Measurements from ENCODE around the gene BICDL2.

BICDL2 gene

DNA sequence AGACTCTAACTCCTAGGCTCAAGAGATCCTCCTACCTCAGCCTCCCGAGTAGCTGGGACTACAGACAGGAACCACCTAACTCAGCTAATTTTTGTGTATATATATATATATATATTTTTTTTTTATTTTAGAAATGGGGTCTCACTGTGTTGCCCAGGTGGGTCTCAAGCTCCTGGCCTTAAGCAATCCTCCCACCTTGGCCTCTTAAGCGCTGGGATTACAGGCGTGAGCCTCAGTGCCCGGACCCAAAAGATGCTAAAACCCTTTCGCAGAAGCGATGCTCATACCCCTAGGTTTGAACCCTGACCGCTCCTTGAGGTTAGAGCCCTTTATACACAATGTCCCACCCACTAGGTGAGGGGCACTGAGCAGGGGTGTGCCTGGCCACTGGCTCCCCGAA lies 26.2 kb downstream of the BICDL2 start:
- no peak for DNase-seq (ENCODE audit: low read depth, low spot score)

DNA sequence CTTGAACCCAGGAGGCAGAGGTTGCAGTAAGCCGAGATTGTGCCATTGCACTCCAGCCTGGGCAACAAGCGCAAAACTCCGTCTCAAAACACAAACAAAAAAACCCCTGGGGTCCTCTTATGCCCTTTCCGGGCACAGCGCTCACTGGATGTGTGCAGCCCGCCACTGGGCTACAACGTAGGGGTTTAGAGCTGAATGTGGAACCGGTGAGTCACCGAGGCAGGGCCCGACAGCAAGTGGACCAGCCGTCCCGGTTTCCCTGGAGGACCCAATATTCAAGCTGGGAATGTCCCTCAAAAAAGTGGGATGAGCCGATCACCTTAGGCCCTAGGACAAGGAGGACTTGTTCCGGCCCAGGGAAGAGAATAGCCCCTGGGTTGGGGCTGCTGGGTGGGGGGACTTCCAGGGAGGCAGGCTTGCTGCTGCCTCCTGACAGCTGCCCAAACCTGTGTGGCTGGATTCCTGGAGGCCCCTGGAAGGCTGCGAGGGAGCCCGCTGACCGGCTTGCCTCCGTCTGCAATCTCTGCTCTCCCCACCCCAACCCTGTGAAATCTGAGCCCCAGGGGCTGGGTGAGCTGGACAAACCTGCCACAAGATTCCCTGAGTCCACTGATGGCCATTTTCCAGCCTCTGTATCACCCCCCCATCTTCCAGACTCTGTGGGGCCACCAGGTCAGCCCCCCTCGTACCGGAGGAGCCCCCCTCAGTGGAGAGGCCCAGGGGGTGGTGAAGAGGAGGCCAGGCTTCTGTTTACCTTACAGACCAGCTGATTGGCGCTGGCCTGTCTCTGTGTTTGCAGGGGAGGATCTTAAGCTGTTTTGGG lies 27.0 kb downstream of the BICDL2 start:
- DNase-seq (ENCODE audit: low read depth, low spot score): peak; percentile 83

DNA sequence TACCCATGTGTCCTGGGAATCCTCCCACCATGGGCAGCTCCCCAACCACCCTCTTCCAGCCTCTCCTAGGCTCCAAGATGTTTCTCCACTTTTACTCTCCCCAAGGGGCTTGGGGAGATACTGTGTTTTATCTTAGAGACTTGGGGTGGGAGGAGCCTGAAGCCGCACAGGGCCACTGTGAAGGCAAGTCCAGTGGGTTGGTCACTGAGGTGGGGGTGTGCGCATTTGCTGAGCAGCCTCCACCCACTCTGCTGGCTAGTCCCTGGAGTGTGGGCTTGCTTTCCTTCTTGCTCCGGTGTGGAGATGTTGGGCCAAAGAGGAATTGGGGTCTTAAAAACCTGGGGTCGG lies 28.1 kb downstream of the BICDL2 start:
- no peak for DNase-seq (ENCODE audit: low read depth, low spot score)

DNA sequence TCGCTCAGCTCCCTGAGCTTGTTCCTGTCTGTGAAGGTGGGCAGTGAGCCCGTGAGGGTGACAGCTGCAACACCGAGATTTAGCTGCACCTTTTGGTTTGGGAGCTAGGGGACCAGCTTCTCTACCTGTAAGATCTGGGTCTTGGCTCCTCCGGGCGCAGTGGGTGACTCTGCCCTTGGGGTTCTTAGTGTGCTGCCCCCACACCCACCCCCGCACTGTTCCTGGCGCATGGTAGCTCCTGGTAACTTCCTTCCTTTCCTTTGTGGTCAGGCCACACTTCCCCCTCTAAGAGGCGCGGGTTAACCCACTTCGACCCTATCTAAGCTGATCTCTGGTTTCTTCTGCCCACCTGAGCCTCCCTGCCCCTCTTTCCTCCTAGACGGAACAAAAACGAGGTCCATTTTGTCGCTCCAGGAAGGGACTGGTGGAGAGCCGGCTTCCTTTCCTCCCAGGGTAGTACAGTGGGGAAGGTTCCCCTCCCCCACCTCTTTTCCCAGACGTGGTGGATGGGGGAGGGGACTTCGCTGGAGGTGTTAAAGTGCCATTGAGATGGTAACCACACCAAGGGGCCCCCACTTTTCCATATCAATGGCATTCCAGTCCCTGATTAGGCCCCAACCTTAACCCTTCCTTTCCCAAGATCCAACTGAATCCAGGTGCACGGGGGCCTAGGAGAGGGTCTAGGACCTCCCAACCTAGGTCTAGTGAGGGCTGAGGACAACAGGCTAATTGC lies 28.6 kb downstream of the BICDL2 start:
- peak; percentile 99 for DNase-seq (ENCODE audit: low read depth, low spot score)

DNA sequence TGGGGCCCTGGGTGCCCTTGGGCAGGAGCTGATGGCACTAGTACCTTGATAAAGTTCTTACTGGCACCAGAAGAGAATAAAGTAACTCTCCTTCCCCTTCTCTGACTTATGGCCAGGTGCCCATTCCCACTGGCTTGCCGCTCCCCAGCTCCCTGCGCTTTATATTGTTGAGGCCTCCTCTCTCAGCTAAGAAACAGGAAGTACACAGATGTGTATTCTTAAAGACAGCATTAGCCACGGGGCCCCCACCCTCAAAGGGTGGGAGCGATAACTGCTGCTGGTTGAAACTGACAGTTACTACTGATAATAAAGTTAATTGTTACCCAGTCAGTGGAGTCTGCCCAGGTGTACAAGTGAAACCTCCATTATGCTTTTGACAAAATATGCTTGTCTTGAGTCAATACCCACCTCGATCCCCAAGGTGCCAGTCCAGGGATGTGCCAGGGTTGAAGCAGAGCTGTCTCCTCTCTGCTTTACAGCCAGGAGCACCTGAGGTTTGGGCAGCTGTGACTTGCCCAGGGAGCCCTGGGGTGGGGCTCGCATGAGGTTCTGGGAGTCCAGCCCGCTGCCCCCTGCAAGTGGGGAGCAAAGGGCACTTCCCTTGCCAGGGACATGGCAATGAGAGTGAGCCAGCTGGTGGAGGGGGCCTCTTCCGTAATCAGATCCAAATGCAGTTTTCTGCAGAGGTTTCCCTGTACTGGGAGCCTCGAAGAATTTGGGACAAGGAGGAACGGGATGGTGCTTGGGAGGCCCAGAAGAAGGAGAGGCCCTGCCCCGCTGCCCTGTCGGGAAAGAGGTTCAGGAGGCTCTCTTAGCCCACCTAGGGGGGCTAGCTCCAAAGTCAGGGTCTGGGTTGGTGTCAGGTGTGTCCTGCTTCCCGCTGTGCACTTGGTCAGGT lies 29.4 kb downstream of the BICDL2 start:
- no peak for DNase-seq (ENCODE audit: low read depth, low spot score)

DNA sequence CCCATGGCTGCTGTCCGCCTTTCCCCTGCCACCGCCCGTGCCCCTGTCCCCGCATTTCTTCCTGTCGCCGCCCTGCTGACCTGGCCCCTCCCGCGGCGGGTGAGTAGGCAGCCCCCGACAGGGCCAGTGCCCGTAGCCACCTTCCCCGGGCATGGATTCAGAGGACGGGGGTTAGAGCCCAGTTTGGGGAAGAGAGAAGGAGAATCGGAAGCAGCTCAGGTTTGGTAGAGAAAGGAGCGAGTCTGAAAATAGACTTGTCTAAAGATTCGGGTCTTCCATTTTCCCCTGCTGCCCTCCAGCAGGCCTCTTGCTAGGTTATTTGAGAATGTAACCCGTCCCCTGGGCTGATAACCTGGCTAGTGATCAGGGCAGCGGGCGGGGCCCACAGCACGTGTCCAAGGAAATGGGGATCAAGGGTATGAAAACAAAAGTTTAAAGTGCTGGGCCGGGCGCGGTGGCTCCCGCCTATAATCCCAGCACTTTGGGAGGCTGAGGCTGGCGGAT lies 31.9 kb downstream of the BICDL2 start:
- no peak for DNase-seq (ENCODE audit: low read depth, low spot score)

DNA sequence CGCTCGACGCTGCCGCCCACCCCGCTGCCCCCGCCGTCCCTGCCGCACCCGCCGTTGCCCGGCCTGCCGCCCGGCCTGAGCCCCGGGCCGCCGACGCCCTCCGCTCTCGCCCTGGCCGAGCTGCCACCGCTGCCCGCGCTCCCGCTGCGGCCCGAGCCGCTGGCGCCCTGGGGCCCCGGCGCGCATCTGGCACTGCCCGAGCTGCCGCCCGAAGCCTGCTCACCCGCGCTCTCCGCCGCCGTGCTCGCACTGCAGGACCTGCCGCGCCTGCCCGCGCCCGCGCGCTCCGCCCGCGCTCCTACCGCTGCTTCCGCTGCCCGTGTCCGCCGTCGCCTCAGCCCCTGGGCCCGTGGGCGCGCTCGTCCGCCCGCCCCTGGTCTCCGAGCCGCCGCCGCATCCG lies 32.4 kb downstream of the BICDL2 start:
- DNase-seq (ENCODE audit: low read depth, low spot score): no peak

DNA sequence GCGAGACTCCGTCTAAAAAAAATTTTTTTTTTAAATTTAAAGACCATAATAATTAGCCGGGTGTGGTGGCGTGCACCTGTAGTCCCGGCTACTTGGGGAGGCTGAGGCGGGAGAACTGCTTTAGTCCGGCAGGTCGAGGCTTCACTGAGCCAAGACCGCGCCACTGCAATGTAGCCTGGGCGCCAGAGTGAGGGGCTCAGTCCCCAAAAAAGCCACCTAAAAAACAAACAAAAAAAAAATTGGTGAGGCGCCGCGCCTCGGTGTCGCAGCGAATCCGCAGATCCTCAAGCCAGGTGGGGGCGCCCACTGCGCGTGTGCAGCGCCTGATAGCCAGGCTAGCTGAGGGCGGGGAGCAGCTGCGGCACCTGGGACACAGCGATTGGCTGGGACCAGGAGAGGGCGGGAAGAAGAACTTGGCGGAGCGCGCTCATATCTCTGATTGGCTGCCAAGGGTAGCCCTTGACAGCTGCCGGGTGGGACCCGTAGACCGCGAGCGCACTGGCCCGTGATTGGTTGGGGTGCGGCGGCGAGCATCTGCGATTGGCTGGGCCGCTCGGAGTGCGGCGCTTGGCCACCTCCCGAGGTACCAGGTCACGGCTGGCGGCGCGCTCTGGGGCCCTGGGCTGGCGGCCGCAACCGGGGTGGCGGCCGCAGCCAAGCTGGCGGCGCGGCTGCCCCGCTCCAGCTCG lies 33.0 kb downstream of the BICDL2 start:
- no peak for DNase-seq (ENCODE audit: low read depth, low spot score)

DNA sequence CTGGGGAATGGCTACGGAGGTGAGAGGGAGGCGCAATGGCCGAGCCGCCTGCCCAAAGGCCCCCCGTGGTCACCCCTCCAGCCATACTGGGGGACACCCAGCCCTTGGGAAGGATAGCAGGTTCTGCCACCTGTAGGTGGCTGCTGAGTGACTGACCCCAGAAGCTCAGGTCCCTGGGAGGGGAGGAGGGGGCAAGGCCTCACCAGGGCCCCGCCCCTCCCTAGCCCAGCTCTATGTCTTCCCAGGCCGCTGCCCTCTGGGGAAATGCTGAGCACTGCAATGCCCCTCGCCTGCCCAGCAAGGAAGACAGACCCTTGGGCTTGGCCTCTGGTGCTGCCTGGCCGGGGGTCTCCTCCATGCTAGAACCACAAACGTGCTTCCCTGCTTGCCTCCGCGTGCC lies 35.4 kb downstream of the BICDL2 start:
- no peak for DNase-seq (ENCODE audit: low read depth, low spot score)

DNA sequence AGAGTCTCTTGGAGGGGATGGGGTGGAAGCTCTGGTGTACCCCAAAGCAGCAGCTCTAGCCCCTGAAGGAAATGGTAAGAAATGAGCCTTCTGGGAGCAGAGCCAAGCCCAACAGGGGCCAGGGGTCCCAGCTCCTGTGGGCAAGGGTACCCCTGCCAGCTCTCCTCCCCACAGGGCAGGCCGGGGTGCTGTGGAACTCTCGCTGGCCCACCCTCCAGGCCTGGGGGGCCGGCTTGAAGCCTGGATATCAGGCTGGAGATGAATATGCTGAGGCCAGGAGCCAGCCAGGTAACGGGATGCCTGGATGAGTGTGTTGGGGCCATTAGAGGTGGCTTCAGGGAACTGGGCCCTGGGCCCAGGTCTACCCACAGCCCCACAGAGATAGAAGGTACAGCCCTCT lies 36.2 kb downstream of the BICDL2 start:
- no peak for DNase-seq (ENCODE audit: low read depth, low spot score)

DNA sequence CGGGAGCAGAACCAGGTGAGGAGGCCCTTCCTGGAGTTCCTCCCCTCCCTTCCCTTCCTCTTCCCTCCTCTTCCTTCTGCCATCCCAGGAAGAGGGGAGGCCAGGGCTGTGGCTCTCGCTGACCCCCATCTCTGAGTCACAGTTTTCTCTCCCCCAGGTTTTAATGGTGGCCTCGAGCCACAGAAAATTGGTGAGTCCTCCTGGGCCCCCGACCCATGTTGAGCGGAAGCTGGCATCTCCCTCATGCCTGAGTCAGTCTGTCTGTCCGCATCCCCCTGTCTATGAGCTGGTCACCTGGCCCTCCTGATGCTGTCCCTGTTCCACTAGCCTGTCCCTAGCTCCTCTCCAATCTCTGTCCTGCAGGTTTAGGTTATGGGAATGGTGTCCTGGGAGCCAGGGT lies 36.8 kb downstream of the BICDL2 start:
- no peak for DNase-seq (ENCODE audit: low read depth, low spot score)

DNA sequence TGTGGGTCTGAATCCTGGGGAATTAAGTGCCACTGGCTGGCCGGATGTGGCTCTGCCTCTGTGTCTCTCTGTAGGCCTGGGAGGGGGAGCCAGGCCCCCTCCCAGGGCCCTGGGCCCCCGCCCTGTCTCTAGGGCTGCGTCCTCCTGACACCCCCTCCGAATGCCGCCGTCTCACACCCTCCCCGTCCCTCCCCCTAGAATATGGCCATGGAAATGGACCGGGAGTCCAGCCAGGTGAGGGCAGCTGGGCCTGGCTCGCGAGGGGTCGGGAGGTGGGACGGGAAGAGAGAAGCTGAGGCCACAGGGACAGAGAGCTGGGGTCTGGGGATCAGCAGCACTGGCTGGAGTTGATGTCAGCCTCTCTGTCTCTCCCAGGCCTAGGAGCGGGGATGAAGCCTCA lies 40.4 kb downstream of the BICDL2 start:
- no peak for DNase-seq (ENCODE audit: low read depth, low spot score)

DNA sequence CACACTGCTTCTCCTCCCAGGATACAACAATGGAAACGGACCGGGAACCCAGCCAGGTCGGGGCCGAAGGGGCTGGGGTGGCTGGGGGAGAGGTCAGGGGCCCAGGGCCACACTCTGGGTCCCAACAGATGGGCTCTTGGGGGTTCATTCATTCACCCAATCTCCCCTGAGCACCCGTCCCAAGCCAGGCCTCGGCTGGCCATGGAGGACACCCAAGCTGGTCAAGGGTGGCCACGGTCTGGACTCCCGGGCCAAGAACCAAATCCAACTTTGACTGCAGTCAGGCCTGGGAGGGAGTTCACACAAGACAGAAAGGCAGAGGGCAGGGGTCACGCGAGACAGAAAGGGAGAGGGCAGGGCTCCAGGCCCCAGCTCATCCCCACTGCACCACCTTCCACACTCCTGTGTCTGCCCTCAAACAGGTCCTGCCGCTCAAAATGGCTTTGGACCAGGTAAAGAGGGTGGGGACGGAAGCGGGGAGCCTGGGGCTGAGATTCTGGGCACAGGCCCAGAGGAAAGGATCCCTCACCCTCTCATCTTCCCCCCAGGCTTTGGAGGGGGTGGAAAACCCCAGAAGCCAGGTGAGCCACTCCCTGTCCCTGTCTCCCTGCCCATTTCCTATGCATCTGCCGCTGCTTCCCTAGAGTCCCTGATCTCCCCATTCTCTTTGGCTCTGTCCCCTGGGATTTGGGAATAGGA lies 44.2 kb downstream of the BICDL2 start:
- no peak for DNase-seq (ENCODE audit: low read depth, low spot score)

DNA sequence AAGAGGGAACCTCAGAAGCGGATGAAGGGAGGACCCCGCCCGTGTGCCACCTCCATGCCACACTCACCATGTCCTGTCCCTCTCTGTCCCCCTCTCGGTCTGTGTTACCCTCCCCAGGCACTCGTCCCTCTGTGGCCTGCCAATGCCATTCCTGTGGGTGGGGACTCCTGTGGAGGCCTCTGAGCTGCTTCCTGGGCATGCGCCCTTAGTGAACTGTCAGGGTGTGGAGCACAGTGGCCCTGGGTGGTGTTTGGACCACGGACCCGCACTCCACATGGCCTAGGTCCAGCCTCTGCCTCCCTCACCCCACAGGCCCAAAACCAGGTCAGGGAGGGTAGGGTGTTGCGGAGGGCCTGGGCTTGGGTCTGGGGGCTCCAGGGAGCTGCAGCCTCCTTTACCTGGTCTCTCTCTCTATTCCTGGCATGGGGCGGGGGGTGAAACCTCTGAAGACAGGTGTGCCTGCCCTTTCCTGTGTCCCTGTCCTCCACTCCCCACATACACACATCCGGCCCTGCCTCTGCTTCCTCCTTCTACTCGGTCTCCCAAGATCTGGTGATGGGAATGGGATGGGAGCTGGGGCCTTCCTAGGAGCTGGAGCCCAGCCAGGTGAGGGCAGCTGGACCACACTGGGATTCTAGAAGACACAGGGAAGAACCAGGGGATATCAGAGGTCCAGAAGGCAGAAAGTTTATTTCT lies 45.0 kb downstream of the BICDL2 start:
- no peak for DNase-seq (ENCODE audit: low read depth, low spot score)

DNA sequence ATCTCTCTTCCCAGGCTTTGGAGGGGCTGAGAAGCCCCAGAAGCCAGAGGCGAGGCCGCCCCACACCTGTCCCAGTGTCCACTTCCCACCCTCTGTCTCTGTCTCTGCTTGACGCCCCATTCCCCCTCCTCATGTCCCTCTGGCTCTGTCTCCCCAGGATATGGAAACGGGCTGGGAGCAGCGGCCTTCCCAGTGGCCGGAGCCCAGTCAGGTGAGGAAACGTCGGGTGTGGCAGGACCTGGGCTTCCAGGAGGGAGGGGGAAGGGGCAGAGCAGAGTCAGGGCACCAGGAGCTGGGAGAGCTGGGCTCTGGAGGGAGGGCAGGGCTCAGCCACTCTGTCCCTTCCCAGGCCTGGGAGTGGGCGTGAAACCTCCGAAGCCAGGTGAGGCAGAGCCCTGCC lies 45.9 kb downstream of the BICDL2 start:
- DNase-seq (ENCODE audit: low read depth, low spot score): no peak

DNA sequence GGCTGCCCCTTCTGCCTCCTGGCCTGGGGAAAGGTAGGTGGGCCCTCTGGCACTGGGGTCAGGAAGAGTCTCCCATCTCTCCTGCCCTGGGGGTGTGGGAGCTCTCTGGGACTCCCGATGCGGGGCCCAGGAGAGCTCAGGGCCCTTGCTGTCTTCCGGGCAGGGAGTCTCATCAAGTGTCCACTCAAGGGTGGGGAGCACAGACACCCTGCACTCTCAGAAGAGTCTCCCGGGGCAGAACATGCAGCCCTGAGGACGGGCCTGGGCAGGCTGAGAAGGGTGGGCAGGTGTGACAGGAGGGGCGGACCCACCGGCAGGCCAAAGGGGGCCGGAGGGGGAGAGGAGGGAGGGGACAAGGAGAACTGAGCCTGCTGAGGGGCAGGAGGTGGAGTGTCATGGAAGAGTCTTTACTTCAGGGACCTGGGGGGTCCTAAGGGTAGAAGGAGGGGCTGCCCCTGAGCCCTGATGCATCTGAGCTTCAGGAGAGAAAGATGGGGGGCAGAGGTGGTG lies 48.1 kb downstream of the BICDL2 start:
- no peak for DNase-seq (ENCODE audit: low read depth, low spot score)

DNA sequence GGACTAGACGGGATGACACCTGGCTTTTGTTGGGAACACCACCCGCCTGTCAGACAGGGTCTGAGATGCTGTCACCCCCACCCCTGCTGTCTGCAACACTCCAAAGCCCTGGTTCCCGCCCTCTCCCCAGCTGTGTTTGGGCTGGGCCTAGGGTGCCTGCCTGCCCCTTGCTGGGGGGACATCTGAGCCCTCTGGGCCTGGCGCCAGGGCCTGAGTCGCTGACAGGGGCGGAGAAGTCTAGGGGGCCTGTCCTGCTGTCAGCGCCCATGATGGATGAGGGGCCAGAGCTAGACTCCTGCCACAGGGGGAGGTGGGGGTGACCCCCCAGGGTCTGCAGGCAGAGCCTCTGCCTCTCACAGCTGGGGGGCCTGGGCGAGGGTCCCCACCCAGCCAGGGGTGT lies 48.9 kb downstream of the BICDL2 start:
- DNase-seq (ENCODE audit: low read depth, low spot score): no peak

DNA sequence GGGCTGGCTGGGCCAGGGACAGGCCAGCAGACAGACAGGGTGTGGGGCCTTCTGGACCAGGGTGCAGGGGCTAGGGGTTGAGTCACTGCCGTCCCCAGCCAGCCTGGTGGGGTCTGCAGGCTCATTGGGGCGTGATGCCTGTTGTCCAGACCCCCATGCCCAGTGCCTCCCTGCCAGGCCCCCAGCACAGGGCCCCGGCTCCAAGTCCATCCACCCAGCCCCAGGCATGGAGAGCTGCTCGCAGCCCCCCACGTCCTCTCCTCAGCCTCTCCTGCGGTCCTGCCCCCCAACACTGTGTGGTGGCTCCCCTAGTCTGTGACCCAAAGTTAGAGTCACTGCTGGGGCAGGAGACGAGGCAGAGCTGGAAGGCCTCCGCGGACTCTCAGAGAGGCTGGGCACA lies 49.5 kb downstream of the BICDL2 start:
- DNase-seq (ENCODE audit: low read depth, low spot score): no peak

DNA sequence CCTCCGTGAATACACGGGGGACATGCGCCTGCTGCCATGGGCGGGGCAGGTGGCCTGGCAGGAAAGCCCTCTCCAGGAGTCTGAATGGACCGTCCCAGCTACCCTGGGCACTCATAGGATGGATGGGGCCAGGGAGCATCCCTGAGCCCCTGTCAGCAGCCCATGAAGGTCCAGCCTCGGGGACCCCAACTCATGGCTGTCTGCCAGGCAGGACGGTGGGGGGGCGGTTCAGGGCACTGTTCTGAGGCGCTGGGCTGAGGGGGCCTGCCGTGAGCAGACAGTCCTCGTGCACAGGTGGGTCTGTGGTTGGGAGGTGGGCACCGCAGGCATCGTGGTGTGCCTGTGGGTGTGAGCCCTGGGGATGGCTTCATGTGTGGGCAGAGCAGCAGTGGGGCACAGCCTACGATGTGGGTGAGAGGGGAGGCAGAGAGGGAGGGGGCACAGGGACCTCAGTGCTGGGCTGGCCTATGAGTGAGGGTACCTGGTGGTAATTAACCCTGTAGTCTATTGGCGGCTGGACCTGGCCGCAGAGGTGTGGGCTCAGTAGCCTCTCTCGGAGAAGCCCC lies 50.0 kb downstream of the BICDL2 start:
- DNase-seq (ENCODE audit: low read depth, low spot score): no peak

DNA sequence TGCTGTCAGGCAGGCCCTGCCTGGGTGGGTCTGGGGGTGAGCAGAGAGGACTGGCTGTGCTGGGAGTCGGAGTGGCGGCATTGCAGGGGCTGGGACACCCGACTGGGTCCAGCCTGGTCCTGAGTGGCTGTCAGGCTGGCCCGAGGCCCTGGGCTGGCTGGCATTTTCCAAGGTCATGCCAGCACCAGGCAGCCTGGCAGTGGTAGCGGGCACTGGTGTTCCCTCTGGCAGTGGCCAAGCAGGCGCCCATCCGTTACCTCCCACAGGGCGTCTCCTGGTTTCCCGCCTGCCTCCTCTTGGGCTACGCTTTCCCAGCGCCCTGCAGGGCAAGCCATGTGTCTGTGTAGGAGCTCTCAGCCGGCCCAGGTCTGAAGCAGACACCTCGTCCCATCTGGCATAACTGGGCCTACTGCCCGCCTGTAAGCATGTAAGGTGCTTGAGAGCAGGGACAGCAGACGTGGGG lies 50.8 kb downstream of the BICDL2 start:
- DNase-seq (ENCODE audit: low read depth, low spot score): no peak

All from iPS DF 19.7 (cell line).